HepG2 (cell line): ENCODE data around the gene WBP2NL. TPM values are rescaled to one million over a fixed set of nuclear protein-coding genes. Genes with fewer than 3 reads are reported as not detected.
A peak's percentile ranks its signal among the peaks of the same experiment; 100 is the strongest.

ENCODE experiments used
- BRCA1 ChIP-seq: sonication (generic); formaldehyde crosslinking; IDR thresholded peaks from 2 replicates; pipeline ENCODE4 v1.4.0; 2020; ENCODE audit warnings: missing genetic modification reagents
- HOXD1 ChIP-seq: sonication (generic); formaldehyde crosslinking; IDR thresholded peaks from 2 replicates; pipeline ENCODE4 v1.5.0; 2020; ENCODE audit warnings: missing genetic modification reagents
- KLF13 ChIP-seq: sonication (generic); formaldehyde crosslinking; IDR thresholded peaks from 2 replicates; pipeline ENCODE4 v1.4.0; 2020; ENCODE audit warnings: mild to moderate bottlenecking, missing genetic modification reagents
- MBNL3 ChIP-seq: fragments of 250-450 bp; sonication (Bioruptor Pico); conservative IDR thresholded peaks from 2 replicates; pipeline ENCODE4 v1.8.0; 2022; ENCODE audit warnings: mild to moderate bottlenecking, inconsistent platforms
- NR0B2 ChIP-seq: sonication (generic); formaldehyde crosslinking; IDR thresholded peaks from 2 replicates; pipeline ENCODE4 v1.4.0; 2020; ENCODE audit warnings: mild to moderate bottlenecking, missing genetic modification reagents
- RELA ChIP-seq: sonication (generic); formaldehyde crosslinking; IDR thresholded peaks from 2 replicates; pipeline ENCODE4 v1.4.0; 2020; ENCODE audit warnings: missing genetic modification reagents
- RFX3 ChIP-seq: IDR thresholded peaks from 2 replicates; pipeline ENCODE4 v1.6.1; 2016; ENCODE audit warnings: missing biosample characterization, missing genetic modification reagents
- TEAD3 ChIP-seq: optimal IDR thresholded peaks from 2 replicates; pipeline ENCODE3; 2016; ENCODE audit warnings: borderline replicate concordance
- TFE3 ChIP-seq: IDR thresholded peaks from 2 replicates; pipeline ENCODE4 v1.6.1; 2016
- ZBTB7A ChIP-seq: sonication (generic); formaldehyde crosslinking; IDR thresholded peaks from 2 replicates; pipeline ENCODE4 v1.8.0; 2022; ENCODE audit warnings: mild to moderate bottlenecking, missing genetic modification reagents
- ZNF235 ChIP-seq: sonication (generic); formaldehyde crosslinking; IDR thresholded peaks from 2 replicates; pipeline ENCODE4 v1.8.1; 2023; ENCODE audit warnings: mild to moderate bottlenecking, missing genetic modification reagents, borderline replicate concordance
- ZNF343 ChIP-seq: sonication (generic); formaldehyde crosslinking; IDR thresholded peaks from 2 replicates; pipeline ENCODE4 v1.4.0; 2020; ENCODE audit warnings: mild to moderate bottlenecking, missing genetic modification reagents
- ZNF468 ChIP-seq: sonication (generic); formaldehyde crosslinking; IDR thresholded peaks from 2 replicates; pipeline ENCODE4 v1.8.0; 2022; ENCODE audit warnings: mild to moderate bottlenecking, moderate library complexity, missing genetic modification reagents
- ZNF580 ChIP-seq: IDR thresholded peaks from 2 replicates; pipeline ENCODE4 v1.6.1; 2016; ENCODE audit warnings: low read depth, borderline replicate concordance
- ZNF768 ChIP-seq: sonication (generic); formaldehyde crosslinking; IDR thresholded peaks from 2 replicates; pipeline ENCODE4 v1.4.0; 2020; ENCODE audit warnings: missing genetic modification reagents
- ZNF781 ChIP-seq: sonication (generic); formaldehyde crosslinking; IDR thresholded peaks from 2 replicates; pipeline ENCODE4 v1.5.1; 2020; ENCODE audit warnings: borderline replicate concordance, mild to moderate bottlenecking, missing genetic modification reagents; ENCODE audit errors: not compliant biosample characterization
- ZZZ3 ChIP-seq: sonication (generic); formaldehyde crosslinking; IDR thresholded peaks from 2 replicates; pipeline ENCODE4 v1.4.0; 2020; ENCODE audit warnings: missing genetic modification reagents, mild to moderate bottlenecking, borderline replicate concordance
- polyA plus RNA-seq, 8 experiments: library from polyadenylated mRNA; depleted of rRNA in 3 of 8; stranded (reverse) in 7 of 8; unstranded in 1 of 8; fragments of >200 nt; fragmentation: Illumina TruSeq in 4 of 8; extraction: Trizol in 4 of 8; gene quantifications; 2 replicates each; pipeline versions ENCODE4 v1.2.1 to v1.2.3, GENCODE V29; 2011 to 2016; ENCODE audit warnings: low read depth in 4 of 8, missing spikeins in 1 of 8, mixed read lengths in 1 of 8; ENCODE audit not compliant: insufficient read depth in 1 of 8
- total RNA-seq, 5 experiments: library from RNA; depleted of rRNA; stranded (reverse); fragments of >200 nt; fragmentation: Illumina TruSeq; extraction: Trizol; gene quantifications; 2 replicates each; pipeline ENCODE4 v1.2.3, GENCODE V29; 2016; ENCODE audit warnings: low read depth in 1 of 5
- TF ChIP-seq, protein P1 (sequence below): sonication (generic); formaldehyde crosslinking; IDR thresholded peaks from 2 replicates; pipeline ENCODE4 v1.4.0; 2020; ENCODE audit warnings: missing genetic modification reagents
- TF ChIP-seq, protein P2 (sequence below): sonication (generic); formaldehyde crosslinking; IDR thresholded peaks from 2 replicates; pipeline ENCODE4 v1.8.1; 2023; ENCODE audit warnings: mild to moderate bottlenecking, missing genetic modification reagents
- TF ChIP-seq, protein P3 (sequence below): sonication (generic); formaldehyde crosslinking; IDR thresholded peaks from 2 replicates; pipeline ENCODE4 v1.9.0; 2022; ENCODE audit warnings: missing genetic modification reagents, mild to moderate bottlenecking, borderline replicate concordance

The WBP2NL gene
- total and polyA plus RNA-seq, 2 of the 13 experiments (the other 11 are each of a cell fraction or from before 2014, with no cell fraction given): not detected

GRCh38 chr22:42070517-42071422, 72.2 kb downstream of the WBP2NL start, which contains the start of gene NAGA (continued):
- TF ChIP-seq, protein P1, sequence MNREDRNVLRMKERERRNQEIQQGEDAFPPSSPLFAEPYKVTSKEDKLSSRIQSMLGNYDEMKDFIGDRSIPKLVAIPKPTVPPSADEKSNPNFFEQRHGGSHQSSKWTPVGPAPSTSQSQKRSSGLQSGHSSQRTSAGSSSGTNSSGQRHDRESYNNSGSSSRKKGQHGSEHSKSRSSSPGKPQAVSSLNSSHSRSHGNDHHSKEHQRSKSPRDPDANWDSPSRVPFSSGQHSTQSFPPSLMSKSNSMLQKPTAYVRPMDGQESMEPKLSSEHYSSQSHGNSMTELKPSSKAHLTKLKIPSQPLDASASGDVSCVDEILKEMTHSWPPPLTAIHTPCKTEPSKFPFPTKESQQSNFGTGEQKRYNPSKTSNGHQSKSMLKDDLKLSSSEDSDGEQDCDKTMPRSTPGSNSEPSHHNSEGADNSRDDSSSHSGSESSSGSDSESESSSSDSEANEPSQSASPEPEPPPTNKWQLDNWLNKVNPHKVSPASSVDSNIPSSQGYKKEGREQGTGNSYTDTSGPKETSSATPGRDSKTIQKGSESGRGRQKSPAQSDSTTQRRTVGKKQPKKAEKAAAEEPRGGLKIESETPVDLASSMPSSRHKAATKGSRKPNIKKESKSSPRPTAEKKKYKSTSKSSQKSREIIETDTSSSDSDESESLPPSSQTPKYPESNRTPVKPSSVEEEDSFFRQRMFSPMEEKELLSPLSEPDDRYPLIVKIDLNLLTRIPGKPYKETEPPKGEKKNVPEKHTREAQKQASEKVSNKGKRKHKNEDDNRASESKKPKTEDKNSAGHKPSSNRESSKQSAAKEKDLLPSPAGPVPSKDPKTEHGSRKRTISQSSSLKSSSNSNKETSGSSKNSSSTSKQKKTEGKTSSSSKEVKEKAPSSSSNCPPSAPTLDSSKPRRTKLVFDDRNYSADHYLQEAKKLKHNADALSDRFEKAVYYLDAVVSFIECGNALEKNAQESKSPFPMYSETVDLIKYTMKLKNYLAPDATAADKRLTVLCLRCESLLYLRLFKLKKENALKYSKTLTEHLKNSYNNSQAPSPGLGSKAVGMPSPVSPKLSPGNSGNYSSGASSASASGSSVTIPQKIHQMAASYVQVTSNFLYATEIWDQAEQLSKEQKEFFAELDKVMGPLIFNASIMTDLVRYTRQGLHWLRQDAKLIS (CRISPR knock-in tag): no peak
- TF ChIP-seq ZNF768: peak; percentile 64; the same call in 1 of the 2 replicates
- TF ChIP-seq BRCA1 (CRISPR knock-in tag): no peak
- peak; percentile 75; the same call in 1 of the 2 replicates for TF ChIP-seq NR0B2 (CRISPR knock-in tag)
- TF ChIP-seq ZNF580: peak; percentile 59; the same call in 1 of the 2 replicates
- TF ChIP-seq KLF13: no peak
- peak; percentile 31; the same call in 1 of the 2 replicates for TF ChIP-seq ZBTB7A (CRISPR knock-in tag)
- peak; percentile 76; the same call in 1 of the 2 replicates for TF ChIP-seq ZZZ3 (CRISPR knock-in tag)
- TF ChIP-seq, protein P2, sequence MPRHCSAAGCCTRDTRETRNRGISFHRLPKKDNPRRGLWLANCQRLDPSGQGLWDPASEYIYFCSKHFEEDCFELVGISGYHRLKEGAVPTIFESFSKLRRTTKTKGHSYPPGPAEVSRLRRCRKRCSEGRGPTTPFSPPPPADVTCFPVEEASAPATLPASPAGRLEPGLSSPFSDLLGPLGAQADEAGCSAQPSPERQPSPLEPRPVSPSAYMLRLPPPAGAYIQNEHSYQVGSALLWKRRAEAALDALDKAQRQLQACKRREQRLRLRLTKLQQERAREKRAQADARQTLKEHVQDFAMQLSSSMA (CRISPR knock-in tag): peak; percentile 79; the same call in 1 of the 2 replicates
- TF ChIP-seq RFX3: no peak
- peak; percentile 75 for TF ChIP-seq TEAD3 (CRISPR knock-in tag)
- TF ChIP-seq HOXD1 (CRISPR knock-in tag): peak; percentile 70; the same call in 1 of the 2 replicates
- no peak for TF ChIP-seq MBNL3
- peak; percentile 80; the same call in 1 of the 2 replicates for TF ChIP-seq ZNF235 (CRISPR knock-in tag)
- TF ChIP-seq RELA (CRISPR knock-in tag): 0 out of 2 replicates have a peak, but pooled peaks have one; percentile 37
- TF ChIP-seq, protein P3, sequence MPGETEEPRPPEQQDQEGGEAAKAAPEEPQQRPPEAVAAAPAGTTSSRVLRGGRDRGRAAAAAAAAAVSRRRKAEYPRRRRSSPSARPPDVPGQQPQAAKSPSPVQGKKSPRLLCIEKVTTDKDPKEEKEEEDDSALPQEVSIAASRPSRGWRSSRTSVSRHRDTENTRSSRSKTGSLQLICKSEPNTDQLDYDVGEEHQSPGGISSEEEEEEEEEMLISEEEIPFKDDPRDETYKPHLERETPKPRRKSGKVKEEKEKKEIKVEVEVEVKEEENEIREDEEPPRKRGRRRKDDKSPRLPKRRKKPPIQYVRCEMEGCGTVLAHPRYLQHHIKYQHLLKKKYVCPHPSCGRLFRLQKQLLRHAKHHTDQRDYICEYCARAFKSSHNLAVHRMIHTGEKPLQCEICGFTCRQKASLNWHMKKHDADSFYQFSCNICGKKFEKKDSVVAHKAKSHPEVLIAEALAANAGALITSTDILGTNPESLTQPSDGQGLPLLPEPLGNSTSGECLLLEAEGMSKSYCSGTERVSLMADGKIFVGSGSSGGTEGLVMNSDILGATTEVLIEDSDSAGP (CRISPR knock-in tag): peak; percentile 79
- no peak for TF ChIP-seq ZNF468 (CRISPR knock-in tag)
- TF ChIP-seq TFE3: no peak
- 0 out of 2 replicates have a peak, but pooled peaks have one; percentile 63 for TF ChIP-seq ZNF343
- peak; percentile 89 for TF ChIP-seq ZNF781 (CRISPR knock-in tag)
